Anterior cingulate cortex (tissue), 58 donors: ENCODE measurements around the gene ARAP1.

Experiments
- DNase-seq, 58 donors: peaks; one replicate each; lab custom pipeline; 2025; lab: John Stamatoyannopoulos, UW

ARAP1 gene

DNA sequence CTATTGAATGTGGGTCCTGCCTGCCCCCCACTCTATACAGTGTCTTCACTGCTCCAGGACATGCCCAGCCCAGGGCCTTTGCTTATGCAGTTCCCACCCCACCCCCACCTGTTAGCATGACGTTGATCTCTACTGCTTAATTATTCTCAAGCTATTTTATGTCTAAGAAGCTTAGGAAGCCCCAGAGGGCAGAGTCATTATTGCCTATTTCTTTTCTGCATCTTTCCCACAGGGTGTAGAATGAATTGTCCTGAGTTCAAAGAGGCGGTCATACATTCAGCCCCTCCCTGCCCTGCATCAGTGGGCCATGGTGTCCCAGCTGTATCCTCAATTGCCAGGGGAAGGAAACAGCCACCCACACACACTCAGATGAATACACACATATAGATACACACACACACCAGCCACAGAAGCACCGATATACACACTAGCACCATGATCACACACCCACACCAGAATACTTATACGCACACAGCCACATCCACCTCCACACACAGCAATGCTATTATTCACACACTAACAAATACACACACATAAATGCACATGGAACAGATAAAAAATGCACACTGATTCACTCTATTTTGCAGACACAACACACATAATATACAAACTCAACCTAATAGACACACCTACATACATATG, 79.5 kb downstream of the ARAP1 start:
- peak in 1 of 58 donors; percentile 12 for DNase-seq

DNA sequence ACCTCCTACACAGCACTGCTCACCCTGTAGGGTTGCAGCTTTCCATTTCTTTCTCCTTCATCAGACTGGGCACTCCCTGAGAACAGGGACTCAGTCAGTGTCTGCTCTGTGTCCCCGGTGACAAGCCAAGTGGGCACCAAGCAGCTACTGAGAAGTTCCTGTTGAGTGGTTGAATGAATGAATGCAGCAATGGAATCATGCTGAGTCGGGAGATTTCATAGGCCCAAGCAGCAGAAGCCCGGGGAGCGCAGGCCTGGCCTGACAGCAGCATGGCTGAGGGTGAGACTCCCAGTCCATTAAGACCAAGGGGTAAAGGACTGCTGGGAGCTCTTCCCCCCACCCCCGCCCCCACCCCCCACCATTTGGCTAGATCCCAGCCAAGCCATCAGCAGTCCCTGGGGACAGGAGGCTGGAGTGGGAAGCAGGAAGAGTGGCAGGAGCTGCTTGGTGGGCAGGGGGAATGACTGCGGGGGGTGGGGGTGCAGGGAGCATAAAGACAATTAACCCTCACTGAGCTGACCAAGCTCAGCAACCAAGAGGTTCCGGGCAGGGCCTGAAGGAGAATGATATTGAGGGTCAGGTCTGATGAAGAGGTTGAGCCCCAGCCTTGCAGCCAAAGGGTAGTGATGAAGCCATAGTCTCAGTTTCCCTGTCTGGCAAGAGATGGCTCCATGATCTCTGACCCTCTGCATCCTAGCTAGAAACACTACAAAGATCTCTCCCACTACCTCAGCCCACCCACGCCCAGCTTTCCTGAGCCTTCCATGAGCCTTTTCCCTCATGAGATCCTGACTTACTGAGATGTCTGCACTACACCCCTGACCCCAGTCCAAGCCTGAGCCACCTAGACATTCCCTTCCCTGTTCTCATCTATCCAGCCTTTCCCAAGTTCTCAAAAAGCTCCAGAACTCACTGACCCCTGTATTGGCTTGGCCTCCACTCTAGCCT, 80.8 kb downstream of the ARAP1 start:
- no peak for DNase-seq

DNA sequence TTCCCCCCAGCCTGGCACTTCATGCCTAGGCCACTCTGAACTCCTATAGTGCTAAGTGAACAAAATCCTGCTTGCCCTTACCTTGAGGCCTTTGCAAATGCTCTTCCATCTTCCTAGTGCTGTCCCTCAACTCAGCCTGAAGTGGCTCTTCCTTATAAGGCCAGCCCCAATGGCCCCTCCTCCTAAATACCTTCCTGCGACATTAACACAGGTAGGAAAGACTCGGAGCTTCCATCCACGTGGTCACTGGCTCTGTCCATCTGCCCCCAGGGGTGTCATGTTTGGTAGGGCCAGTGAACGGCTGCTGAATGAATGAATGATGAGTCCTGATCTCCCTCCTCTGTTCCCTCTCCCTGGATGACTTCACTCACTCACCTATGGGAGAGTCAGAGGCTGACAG, 82.2 kb downstream of the ARAP1 start:
- DNase-seq: no peak

DNA sequence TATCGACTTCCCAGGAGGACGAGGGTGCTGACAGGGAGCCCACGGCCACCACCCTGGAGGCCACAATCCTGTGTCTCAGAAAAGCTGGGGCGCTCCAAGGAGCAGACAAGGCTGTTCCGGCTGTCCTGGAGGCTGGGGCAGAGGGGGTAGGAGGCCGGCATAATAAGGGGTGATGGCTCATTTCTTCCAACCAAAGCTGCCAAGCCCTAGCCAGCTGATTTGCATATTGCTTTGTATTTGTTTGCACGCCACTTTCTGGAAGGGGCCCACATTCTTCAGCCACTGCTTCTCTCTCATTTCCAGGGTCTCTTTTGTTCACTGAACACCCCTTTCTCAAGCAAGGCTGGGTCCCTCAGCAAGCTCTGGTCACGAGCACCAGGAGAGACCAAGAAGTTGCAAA, 82.7 kb downstream of the ARAP1 start:
- no peak for DNase-seq

DNA sequence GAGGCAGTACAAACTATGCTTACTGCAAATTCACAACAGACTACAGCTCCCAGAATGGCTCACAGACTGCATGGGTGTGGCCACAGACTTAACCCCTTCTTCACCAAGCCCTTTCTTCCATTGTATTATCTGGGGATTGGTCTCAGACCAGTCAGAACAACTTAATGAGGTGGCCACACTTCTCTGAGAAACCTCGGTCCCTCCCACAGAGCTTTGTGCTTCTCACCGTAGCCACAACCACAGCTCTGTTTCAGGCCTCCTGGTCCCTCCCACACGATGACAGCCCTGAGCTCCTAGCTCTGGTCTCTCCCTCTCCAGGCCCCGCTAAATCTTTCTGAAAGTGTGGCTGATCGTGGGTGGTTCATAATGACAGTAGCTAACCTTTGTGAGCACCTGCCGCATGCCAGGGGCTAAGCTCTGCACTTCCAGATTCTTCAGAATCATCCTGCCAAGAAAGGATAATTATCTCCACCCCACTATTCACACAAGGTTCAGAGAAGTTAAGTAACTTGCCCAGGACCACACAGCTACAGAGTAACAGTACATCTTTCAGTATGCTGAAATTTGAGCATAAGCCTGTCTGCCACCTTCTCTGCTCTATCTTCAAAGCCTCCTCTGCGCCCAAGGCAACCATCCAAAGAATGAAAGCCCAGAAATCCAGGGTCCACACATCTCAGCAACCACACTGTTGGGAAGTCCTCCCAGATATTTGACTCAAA, 83.4 kb downstream of the ARAP1 start:
- peak in 6 of 58 donors; percentile 11 to 44 (median 27) for DNase-seq

DNA sequence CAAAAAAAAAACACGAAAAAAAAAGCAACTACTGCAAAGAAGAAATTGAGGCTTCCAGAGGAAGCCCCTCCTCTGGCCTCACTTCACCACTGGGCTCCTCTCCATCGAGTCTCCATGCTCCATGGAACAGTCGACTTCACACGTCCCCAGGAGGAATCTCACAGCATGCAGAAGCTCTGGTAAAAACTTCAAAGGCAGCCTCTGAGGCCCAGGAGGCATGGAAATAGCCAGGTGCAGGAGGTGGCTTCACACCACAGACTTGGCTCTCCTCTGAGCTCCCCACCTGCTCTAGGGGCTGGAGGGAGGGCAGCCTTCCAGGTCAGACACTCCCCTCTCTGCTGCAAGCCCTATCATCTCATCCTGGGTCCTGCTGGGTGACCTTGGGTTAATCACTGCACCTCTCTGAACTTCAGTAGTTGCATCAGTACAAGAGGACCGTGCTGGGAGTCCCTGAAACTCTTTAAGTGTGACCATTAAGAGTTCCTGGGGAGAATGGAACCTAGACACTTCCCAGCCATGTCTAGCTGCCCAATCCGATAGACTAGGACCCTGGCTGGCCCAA, 86.2 kb downstream of the ARAP1 start:
- DNase-seq: no peak

DNA sequence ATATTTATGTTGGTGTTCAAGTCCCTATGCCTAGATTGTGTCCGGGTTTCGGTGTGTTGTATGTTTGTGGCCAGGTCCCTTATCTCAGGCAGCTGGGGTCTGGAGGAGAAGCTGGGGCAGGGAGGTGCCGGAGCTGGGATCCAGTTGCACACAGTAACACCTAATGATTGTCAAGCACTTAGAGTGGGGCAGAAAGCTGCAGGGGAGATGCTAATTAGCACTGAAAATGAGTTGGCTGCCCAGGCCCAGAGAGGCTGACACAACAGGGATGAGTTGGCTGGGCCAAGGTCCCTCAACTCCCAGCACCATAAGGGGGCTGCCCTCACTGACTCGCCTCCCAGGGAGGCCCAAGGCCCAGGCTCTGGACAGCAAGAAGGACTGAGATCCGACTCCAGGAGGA, 90.2 kb downstream of the ARAP1 start:
- no peak for DNase-seq

DNA sequence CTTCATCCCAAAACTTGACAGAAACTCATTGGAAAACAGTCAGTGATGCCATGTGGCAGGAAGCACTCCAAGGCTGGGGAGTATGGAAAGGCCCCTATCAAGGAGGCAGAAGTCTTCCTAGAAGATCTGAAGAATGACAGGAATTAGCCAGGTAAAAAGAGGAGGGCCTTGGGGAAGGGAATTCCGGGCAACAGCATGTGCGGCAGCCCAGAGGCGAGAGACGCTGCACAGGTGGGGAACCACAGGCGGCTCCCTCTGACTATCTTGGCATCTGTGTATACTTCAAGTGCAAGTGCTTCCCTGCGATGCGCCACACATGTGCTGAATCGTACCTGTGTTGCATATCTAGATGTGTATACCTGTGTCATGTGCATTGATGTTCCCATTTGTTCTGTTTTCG, 90.7 kb downstream of the ARAP1 start:
- no peak for DNase-seq

DNA sequence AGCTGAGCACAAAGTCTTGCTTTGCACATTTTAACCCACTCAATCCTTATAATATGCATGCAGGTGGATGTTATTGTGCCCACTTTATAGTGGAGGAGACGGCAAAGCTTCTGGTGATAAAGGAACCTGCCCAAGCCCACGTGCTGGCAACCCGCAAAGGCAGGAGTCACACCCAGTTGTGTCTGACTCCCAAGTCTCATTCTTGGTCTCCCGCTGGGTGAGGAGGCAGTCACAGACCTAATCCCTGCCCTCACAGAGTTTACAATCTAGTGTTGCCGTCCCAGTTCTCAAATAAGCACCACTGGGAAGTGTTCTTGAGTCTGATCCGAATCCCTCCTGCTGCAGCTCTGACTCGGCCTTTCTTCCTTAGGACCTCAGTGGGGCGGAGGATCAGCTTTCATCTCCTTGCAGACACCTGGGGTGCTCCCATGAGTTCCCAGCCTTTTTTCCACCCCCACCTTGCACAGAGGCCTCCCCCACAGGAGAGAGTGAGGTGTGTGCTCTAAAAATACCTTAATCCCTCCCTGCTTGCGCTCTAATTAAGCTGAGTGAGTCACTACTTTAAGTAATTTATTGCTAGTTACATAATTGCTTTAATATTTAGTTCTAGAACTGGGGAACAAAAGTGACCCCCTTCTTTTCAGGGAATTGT, 93.1 kb downstream of the ARAP1 start:
- DNase-seq: peak in 1 of 58 donors; percentile 52

DNA sequence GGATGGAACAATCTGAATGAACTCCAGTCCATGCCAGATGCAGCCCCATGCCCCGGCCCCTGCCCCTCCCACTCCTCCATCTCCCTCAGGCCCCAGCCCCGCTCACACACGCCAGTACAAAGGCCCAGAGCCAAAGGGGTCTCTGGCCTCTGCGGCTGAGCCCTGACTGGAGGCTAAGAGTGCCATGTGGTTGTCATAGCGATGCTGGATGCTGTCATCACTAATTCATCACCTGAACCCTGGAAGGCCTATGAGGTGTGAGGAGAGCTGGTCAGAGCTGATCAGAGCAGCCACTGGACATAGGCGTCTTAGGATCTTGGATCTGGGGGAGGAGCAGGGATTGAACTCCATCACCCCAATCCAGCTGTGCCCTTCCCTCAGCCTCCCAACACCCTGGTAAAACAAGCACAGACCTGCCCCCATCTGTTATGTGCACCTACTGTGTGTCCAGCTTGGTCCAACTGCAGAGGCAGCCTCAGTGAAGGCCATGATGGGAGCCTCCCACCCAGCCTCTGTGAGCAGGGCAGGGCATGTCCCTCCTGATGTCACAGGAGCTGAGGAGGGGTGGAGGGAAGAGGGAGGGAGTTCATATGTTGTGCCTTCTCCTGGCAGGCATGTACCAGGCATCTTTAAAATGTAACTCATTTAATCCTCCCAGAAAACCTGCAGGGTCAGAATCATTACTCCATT, 94.7 kb downstream of the ARAP1 start:
- DNase-seq: no peak

DNA sequence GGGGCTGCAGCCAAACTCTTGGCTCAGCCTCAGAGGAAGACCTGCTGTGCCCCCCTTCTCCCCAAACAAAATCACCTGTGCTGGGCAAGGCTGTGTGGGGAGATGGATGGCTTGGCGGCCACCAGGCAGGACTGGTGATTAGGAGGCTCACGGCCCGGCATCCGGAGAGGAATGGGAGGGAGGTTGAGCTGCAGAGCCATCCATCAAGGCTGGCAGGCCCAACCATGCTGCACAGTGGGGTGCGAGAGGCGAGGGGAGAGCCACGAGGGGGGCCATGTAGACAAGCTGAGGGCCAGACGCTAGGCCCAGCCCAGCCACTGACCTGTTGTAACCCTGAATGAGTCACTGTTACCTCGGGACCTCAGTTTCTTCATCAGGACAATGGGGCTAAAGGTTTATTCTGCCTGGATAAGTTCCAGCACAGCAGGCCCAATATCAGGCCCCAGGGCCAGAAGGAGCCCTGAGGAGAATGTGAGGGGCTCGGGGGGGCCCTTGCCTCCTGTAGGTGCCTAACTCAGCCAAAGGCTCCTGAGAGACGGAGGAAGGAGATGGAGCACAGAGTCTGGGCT, 96.2 kb downstream of the ARAP1 start:
- no peak for DNase-seq

DNA sequence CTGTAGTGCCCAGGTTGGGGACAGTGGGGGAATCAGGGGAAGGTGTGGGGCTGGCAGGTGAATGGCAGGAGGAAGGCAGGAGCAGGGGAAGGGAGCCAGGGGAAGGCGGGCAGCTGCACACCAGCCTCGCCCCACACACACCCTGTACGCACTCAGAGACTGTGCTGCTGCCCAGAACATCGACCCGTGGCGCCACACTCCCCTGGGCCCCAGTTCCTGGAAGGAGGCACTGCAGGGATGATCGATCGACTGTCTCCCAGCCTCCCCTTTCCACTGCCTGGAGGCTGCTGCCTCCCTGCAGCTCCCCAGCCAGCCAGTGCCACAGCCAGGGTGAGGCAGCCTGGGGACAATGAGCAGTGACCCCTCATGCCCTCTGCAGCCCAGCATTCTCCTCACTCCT, 97.2 kb downstream of the ARAP1 start:
- DNase-seq: no peak

DNA sequence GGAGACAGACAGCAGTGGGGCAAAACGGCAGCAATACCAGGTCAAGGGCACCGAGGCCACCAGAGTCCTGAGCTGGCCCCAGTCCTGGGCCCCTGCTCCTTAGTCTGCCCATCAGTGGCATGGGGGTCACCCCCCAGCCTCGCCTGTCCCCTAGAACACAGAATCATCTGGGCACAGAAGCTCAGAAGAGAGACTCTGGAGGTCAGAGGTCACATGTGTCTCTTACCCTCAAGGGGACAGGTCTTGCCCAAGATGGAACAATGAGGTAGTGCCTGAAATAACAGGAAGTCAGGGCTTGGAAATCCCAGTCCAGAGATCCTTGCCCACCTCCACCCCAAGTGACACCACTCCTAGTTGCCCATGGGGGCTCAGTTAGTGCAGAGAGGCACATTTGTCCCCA, 98.6 kb downstream of the ARAP1 start:
- no peak for DNase-seq

DNA sequence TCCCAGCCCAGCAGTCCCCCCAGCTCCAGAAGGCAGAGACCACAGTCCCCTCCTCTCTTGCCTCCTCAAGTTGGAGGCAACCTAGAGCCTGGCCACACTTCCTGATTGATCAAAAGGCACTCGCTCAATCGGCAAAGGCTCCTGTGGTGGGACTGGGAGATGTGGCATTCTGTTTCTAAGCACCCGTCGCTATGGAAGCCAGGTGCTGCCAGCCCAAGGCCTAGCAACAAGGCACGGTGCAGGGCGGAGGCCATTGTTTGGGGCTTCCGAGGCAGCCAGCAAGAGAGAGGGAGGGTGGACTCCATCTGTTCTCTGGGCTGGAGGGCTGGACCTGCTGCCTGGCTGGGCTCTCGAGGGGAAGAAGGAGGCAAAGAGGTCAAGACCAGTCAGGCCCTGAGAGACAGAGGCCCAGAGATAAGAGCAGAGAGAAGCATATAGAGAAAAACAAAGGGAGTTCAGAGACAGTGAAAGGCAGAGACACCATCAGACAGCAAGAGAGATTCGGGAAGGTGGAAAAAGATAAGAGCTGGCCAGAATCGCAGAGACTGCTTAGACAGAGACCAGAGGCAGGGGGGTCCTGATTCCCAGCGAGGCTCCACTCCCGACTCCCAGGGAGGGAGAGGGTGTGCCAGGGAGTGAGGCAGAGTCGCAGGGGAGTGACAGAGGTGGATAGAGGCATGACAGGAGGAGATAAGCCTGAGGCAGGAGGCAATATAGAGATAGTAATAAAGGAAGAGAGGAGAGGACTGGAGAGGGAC, 99.2 kb downstream of the ARAP1 start:
- no peak for DNase-seq

DNA sequence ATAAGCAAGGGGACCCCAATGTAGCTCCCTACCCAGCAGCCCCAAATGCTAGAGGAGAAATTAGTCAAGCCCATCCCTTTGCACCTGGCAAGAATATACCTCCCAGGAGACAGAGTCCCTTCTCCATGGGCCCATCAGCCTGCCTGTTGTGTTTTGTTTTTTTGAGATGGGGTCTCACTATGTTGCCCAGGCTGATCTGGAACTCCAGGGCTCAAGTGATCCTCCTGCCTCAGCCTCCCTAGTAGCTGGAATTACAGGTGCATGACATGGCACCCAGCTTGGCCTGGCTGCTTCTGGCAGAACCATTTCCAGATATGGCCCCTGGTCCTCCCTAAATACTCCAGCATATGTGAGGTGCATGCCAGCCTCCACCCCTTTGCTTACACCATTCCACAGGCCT, 100.1 kb downstream of the ARAP1 start:
- DNase-seq: no peak

DNA sequence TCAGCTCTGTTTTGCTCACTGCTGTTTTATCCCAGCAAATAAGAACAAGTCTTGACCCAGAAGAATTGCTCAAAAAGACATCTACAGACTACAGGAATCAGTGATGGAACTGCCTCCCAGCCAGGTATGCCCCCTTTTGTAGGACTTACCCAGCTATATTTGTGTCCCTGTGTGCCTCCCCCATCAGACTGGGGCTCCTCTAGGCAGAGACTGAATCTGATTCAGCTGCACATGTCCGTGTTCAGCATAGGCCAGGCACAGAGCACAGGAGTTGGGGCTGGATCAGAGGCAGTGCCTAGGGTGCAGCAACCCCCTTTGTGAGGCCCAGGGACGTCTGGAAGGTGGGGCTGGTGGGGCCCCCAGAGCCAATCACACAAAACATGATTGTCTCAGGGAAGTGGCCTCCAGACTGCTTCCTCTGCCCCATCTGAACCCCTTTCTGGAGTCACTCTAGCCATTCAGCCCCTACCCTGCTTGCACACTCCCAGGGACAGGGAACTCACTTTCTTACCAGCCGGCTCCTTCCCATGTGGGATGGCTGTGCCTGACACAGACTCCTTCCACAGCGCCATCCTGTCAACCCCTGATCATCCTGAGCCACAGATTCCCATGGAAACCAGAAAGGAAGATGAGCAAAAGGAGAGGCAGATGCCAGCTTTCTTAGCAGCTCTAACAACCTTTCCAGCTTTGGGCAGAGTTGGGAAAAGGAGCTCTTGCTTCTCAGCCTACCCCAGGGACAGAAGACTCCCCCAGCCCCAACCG, 102.8 kb downstream of the ARAP1 start:
- peak in 7 of 58 donors; percentile 13 to 51 (median 25) for DNase-seq

DNA sequence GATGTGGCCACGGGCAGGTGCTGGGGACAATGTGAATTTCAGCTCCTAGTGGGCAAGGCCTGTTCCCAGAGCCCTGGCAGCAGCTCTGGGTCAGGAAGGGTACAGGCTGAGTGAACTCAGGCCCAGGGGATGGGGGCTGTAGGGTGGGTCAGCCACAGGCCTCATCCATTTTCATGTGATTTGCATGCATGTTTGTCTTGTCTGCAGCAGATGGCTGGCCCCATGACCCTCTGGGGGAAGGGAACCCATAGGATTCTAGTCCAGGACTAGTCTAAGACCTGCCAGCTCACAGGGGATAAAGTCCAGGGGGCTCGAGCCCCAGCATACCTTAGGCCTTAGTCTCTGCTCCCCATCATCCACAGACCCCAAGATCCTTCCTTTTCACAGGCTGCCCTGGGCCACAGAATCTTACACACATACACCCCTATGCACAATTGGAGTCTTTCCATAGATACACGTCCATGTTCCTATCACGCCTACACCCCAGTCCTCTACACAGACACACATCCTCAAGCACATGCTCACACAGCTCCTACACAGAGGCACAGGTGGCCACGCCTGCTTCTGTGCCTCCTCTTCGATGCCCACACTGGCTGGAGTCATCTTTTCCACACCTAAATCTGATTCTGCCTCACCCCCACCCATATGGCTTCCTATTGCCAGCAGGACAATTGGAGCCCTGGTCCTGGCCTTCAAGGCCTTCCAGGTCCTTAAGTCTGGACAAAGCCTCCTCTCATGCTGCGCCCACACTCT, 103.6 kb downstream of the ARAP1 start:
- DNase-seq: peak in 2 of 58 donors; percentile 19 to 27
